Breast epithelium (tissue), 4 donors: ENCODE data around the gene PLA2G2D. TPM values are rescaled to one million over a fixed set of nuclear protein-coding genes. Genes with fewer than 3 reads are reported as not detected.

Source experiments
- DNase-seq, 2 donors: peaks; one replicate each; pipeline ENCODE4 v3.0.0-alpha.2; 2019; ENCODE audit warnings: low spot score in 2 of 2
- H3K27ac ChIP-seq, 2 donors: fragments of 200-600 bp; sonication (generic) in 1 of 2; one replicate each; pipeline ENCODE4 v1.5.1; 2016 to 2019; ENCODE audit warnings: mild to moderate bottlenecking in 1 of 2
- H3K27me3 ChIP-seq, 2 donors: fragments of 200-600 bp; sonication (generic) in 1 of 2; one replicate each; pipeline versions ENCODE4 v1.5.1 to v1.6.0; 2017 to 2019; ENCODE audit warnings: control low read depth in 1 of 2, mild to moderate bottlenecking in 1 of 2
- H3K36me3 ChIP-seq: fragments of 200-600 bp; one replicate; pipeline ENCODE4 v1.5.1; 2019
- H3K4me1 ChIP-seq, 2 donors: fragments of 200-600 bp; sonication (generic); one replicate each; pipeline ENCODE4 v1.5.1; 2016 to 2019; ENCODE audit warnings: control low read depth in 1 of 2
- H3K4me3 ChIP-seq, 3 donors: fragments of 200-600 bp; sonication (generic); 1 replicate in 2 of 3; 2 replicates in 1 of 3; pipeline ENCODE4 v1.5.1; 2016 to 2019; ENCODE audit warnings: mild to moderate bottlenecking in 3 of 3, moderate library complexity in 2 of 3
- H3K9me3 ChIP-seq, 2 donors: fragments of 200-600 bp; sonication (generic) in 1 of 2; one replicate each; pipeline ENCODE4 v1.5.1; 2016 to 2019; ENCODE audit warnings: control low read depth in 1 of 2
- POLR2A ChIP-seq: fragments of 450-650 bp; IDR thresholded peaks from one replicate; pipeline ENCODE4 v1.6.1; 2016; ENCODE audit warnings: antibody characterized with exemption, mild to moderate bottlenecking, moderate library complexity
- POLR2AphosphoS5 ChIP-seq, 3 donors: sonication (generic); formaldehyde crosslinking; IDR thresholded peaks; one replicate each; pipeline ENCODE4 v1.6.1; 2017; ENCODE audit warnings: antibody characterized with exemption in 3 of 3
- intact Hi-C: fragments of 100-400 bp; cut with DNase I; formaldehyde crosslinking; loops from one replicate; pipeline ENCODE4 v1.15.1; 2023; ENCODE audit warnings: low total_unique reads
- total RNA-seq, 3 donors: library from RNA; depleted of rRNA; stranded (reverse); fragments of >200 nt; gene quantifications; one replicate each; pipeline ENCODE4 v1.1.0, GENCODE V29; 2016
- TF ChIP-seq, protein P1 (sequence below), 3 donors: fragments of 450-650 bp; IDR thresholded peaks; one replicate each; pipeline ENCODE4 v1.5.1; 2016 to 2017; ENCODE audit warnings: antibody characterized with exemption in 3 of 3, mild to moderate bottlenecking in 3 of 3, moderate library complexity in 3 of 3

Gene PLA2G2D, protein sequence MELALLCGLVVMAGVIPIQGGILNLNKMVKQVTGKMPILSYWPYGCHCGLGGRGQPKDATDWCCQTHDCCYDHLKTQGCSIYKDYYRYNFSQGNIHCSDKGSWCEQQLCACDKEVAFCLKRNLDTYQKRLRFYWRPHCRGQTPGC
- under 1 TPM in 1 of 3 donors, not detected in 2; 0.44 TPM for total RNA-seq

DNA sequence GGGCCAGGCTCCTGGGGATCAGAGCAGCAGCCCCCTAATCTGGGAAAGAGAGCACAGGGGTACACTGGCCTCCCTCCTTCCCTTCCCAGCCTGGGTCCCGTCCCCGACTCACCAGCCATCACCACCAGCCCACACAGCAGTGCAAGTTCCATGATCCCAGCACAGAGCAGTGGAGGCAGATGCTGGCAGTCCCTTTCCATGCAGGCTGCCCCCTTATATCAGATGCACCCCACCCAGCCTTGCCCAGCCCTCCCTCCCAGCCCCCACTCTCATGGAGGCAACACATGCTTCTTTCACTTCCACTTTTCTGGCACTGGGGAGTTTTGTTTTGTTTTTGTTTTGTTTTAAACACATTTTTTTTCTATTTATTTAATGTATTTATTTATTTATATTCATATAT is at the start of gene PLA2G2D:
PLA2G2D (minus strand) TSS at position 190 of the 400 bp plus-strand sequence; CDS start at position 152, 38 bp downstream.
- H3K27me3 ChIP-seq: no peaks in the 10 kb centered on the region
- H3K27ac ChIP-seq: no peak within 1 kb of the TSS
- DNase-seq: no peak
- no peaks in the 10 kb centered on the region for H3K36me3 ChIP-seq
- no peaks in the 10 kb centered on the region for H3K9me3 ChIP-seq
- no peaks in the 10 kb centered on the region for H3K4me1 ChIP-seq
- no peak for TF ChIP-seq POLR2AphosphoS5 (IDR thresholded peaks at IDR 0.05)
- TF ChIP-seq, protein P1, sequence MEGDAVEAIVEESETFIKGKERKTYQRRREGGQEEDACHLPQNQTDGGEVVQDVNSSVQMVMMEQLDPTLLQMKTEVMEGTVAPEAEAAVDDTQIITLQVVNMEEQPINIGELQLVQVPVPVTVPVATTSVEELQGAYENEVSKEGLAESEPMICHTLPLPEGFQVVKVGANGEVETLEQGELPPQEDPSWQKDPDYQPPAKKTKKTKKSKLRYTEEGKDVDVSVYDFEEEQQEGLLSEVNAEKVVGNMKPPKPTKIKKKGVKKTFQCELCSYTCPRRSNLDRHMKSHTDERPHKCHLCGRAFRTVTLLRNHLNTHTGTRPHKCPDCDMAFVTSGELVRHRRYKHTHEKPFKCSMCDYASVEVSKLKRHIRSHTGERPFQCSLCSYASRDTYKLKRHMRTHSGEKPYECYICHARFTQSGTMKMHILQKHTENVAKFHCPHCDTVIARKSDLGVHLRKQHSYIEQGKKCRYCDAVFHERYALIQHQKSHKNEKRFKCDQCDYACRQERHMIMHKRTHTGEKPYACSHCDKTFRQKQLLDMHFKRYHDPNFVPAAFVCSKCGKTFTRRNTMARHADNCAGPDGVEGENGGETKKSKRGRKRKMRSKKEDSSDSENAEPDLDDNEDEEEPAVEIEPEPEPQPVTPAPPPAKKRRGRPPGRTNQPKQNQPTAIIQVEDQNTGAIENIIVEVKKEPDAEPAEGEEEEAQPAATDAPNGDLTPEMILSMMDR (IDR thresholded peaks at IDR 0.05): no peak
- TF ChIP-seq POLR2A: no peak
- no peak within 1 kb of the TSS for H3K4me3 ChIP-seq
- intact Hi-C loops: no loop called here

DNA sequence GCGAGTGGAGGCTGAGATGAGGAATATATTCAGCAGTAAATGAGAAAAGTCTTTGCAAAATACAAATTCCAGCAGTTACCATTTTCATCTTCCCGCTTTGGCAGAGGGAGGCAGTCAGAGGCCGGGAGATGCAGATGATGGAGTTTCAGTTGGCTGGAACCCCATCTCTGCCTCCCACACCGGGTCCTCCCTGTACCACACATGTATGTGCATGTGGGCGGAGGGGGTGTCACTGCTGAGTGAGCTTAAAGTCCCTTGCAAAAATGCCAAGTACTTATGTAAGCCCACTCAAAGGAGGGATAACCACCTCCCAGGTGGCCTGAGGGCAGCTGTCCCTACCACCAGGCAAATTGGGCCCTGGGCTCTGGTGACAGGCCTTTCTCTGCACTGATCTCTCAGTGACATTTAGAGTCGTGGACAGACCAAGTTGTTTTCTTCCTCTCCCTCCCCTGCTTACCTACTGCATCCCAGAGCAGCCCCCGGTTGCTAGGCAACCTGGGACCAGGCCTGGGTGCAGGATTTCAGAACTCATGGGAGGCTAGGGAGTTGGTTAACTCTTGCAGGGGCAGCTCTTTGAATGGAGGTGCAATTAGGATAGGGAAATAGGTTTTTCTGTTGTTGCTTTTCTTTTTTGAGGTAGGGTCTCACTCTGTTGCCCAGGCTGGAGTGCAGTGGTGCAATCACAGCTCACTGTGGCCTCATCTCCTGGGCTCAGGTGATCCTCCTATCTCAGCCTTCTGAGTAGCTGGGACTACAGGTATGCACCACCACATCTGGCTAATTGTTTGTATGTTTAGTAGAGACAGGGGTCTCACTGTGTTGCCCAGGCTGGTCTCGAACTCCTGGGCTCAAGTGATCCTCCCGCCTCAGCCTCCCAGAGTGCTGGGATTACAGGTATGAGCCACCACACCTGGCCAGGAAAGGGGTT is 49.5 kb upstream of the PLA2G2D start:
- intact Hi-C loops: loop anchor here (5.0 kb wide), 1 partner anchor 747 kb away; no protein-coding TSS in a partner anchor
- TF ChIP-seq POLR2A: no peak
- TF ChIP-seq, protein P1 (IDR thresholded peaks at IDR 0.05): no peak
- no peak for DNase-seq
- H3K4me1 ChIP-seq: no peaks in the 10 kb centered on the region
- no peaks in the 10 kb centered on the region for H3K36me3 ChIP-seq
- no peak overlapping the region for H3K27ac ChIP-seq
- no peak overlapping the region for H3K4me3 ChIP-seq
- no peaks in the 10 kb centered on the region for H3K27me3 ChIP-seq
- H3K9me3 ChIP-seq: no peaks in the 10 kb centered on the region

DNA sequence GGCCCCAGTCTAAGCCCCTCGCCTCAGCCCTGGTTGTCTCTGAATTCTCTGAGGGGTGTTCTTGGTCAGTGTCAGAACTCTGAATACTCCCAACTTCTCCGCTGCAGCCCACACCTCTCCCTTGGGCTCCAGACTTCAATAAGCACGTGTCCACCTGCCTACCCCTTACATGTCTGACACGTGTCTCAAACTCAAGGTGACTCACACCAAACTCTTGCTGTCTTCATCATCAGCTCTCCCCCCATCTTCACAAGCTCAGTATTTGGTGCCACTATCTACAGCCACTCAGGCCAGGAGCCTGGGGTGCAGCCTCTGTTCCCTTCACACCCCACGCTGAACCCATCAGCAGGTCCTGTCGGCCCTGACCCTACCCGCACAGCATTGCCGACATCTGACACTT is 47.8 kb upstream of the PLA2G2D start:
- DNase-seq: no peak
- no peaks in the 10 kb centered on the region for H3K27me3 ChIP-seq
- H3K9me3 ChIP-seq: no peaks in the 10 kb centered on the region
- no peak overlapping the region for H3K4me3 ChIP-seq
- intact Hi-C loops: loop anchor here (5.0 kb wide), 1 partner anchor 745 kb away; no protein-coding TSS in a partner anchor
- TF ChIP-seq POLR2A: no peak
- TF ChIP-seq, protein P1 (IDR thresholded peaks at IDR 0.05): no peak
- TF ChIP-seq POLR2AphosphoS5 (IDR thresholded peaks at IDR 0.05): no peak
- no peaks in the 10 kb centered on the region for H3K36me3 ChIP-seq
- no peak overlapping the region for H3K27ac ChIP-seq
- H3K4me1 ChIP-seq: no peaks in the 10 kb centered on the region

DNA sequence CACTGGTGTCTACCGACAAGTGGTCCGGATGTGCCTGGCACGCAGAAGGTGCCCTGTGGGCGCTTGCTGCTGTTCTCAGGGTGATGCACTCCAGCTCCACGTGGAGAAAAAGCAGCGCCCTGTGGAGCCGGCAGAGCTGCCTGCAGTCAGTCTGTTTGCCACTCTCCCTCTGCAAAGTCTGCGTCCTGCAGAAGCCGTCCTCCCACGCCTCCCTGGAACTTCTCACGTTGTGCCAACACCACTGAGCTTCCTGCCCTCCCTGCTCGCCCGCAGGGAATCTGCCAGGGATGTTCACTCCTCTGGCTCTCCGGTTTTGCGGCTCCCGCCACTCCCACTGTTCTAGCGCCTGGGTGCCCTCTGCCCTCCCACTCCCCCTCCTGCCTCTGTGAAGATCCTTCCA is 46.7 kb upstream of the PLA2G2D start:
- H3K9me3 ChIP-seq: peaks cover 7 to 9% of the 10 kb centered on the region in 2 donors
- no peaks in the 10 kb centered on the region for H3K4me1 ChIP-seq
- H3K4me3 ChIP-seq: no peak overlapping the region
- TF ChIP-seq POLR2A (no peak), POLR2AphosphoS5 (IDR thresholded peaks at IDR 0.05) (no peak)
- TF ChIP-seq, protein P1 (IDR thresholded peaks at IDR 0.05): no peak
- intact Hi-C loops: loop anchor here (5.0 kb wide), 1 partner anchor 744 kb away; no protein-coding TSS in a partner anchor
- no peak overlapping the region for H3K27ac ChIP-seq
- no peaks in the 10 kb centered on the region for H3K36me3 ChIP-seq
- DNase-seq: no peak
- H3K27me3 ChIP-seq: no peaks in the 10 kb centered on the region

DNA sequence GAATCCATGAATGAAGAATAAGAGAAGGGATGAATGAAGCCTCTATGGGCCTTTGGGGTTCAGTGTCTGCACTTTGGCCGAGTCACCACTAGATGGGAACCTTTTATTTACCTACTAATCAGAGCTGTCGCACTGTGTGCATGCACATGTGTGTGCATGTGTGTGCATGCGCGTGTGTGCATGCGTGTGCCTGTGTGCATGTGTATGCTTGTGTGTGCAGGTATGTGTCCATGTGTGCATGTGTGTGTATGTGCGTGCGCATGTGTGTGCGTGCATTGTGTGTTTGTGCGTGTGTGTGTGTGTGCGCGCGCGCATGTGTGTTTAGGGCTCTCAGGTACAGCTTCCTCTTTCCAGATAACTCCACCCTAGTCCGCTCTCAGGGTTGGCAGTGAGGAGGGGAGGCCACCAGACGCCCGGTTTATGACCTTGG is 46.2 kb upstream of the PLA2G2D start:
- Histone ChIP-seq H3K9me3 (peaks cover 12 to 14% of the 10 kb centered on the region in 2 donors), H3K36me3 (no peaks in the 10 kb centered on the region), H3K27ac (no peak overlapping the region), H3K4me3 (no peak overlapping the region), H3K27me3 (no peaks in the 10 kb centered on the region), H3K4me1 (no peaks in the 10 kb centered on the region)
- no peak for DNase-seq
- TF ChIP-seq POLR2A (no peak), POLR2AphosphoS5 (IDR thresholded peaks at IDR 0.05) (no peak)
- TF ChIP-seq, protein P1 (IDR thresholded peaks at IDR 0.05): peak in 1 of 3 donors; percentile 12
- intact Hi-C loops: loop anchor here (5.0 kb wide), 1 partner anchor 743 kb away; no protein-coding TSS in a partner anchor
